ENCODE measurements around the gene SLAMF1.

Gene SLAMF1

DNA sequence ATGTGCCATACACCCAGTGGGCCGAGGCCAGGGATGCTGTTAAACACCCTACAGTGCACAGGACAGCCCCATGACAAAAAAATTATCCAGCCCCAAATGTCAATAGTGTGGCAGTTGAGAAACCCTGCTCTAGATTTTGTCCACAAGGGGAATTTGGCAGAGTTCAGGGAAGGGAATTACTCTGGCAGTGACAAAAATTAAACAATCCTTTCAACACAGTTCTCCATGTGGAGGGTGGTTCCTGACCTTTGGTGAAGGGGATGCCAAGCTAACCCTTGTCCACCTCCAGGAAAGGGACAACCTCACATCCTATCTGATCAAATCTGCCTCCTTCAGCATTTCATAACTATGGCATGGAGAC, 39.2 kb downstream of the SLAMF1 start:
- no peak overlapping the region for H3K4me3 ChIP-seq (ENCODE audit: low read depth, low read length)
- TF ChIP-seq, protein P1, sequence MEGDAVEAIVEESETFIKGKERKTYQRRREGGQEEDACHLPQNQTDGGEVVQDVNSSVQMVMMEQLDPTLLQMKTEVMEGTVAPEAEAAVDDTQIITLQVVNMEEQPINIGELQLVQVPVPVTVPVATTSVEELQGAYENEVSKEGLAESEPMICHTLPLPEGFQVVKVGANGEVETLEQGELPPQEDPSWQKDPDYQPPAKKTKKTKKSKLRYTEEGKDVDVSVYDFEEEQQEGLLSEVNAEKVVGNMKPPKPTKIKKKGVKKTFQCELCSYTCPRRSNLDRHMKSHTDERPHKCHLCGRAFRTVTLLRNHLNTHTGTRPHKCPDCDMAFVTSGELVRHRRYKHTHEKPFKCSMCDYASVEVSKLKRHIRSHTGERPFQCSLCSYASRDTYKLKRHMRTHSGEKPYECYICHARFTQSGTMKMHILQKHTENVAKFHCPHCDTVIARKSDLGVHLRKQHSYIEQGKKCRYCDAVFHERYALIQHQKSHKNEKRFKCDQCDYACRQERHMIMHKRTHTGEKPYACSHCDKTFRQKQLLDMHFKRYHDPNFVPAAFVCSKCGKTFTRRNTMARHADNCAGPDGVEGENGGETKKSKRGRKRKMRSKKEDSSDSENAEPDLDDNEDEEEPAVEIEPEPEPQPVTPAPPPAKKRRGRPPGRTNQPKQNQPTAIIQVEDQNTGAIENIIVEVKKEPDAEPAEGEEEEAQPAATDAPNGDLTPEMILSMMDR (IDR thresholded peaks at IDR 0.05; ENCODE audit: low read depth, low read length, missing control alignments), result no peak
- no peak for DNase-seq (ENCODE audit: low read depth)
- in situ Hi-C loops (cut with HindIII; ENCODE audit: low sequenced_read_pairs), result no loop called here

DNA sequence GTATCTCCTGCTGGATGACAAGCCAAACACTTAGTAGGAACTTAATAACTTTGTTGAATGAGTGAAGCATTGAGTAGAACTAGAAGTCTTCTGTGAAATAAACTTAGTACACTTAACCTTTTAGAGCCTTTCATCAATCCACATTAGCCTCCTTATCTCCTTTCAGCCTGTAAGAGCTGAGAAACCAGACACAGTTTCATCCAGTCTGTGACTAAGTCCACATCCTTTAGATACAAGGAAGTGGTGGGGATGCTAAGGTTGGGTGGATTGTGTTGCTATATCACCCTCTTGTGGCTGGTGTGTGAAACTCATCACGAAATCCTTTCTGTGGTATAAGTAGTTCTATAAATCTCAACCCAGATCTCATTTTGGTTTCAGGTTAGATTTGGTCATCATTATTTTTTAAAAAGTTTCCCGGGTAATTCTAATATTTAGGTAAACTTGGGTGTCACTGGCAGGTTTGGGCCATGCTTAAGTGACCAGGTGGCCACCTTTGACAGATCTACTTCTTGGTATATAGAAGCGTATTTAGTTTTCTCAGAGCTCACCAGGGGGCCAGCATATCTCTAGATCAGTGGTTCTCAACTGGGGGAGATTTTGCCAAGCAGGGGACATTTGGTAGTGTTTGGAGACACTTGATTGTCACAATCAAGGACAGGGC, 39.7 kb downstream of the SLAMF1 start:
- no peak overlapping the region for H3K4me3 ChIP-seq (ENCODE audit: low read depth, low read length)
- TF ChIP-seq, protein P1 (IDR thresholded peaks at IDR 0.05; ENCODE audit: low read depth, low read length, missing control alignments), result peak; percentile 75
- in situ Hi-C loops (cut with HindIII; ENCODE audit: low sequenced_read_pairs), result no loop called here
- DNase-seq (ENCODE audit: low read depth), result peak; percentile 63

DNA sequence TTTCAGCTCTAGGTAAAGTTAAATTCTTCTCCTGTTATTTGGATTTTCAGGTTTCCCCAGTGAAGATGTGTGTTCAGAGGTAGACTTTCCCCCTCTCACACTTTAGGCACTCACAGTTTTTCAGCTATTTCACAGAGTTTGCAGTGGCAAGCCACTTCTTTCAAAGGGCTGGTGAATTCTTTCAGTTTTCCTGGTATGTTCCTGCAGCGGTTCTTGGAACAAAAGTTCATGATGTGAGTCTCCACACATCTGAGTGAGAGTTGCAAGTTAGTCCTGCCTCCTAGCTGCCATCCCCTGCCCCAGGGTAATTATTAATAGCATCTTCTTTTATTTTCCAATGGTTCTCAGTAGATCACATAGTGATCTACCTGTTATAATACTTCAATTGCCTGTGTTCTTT, 40.2 kb downstream of the SLAMF1 start:
- TF ChIP-seq, protein P1 (IDR thresholded peaks at IDR 0.05; ENCODE audit: low read depth, low read length, missing control alignments), result no peak
- in situ Hi-C loops (cut with HindIII; ENCODE audit: low sequenced_read_pairs), result no loop called here
- no peak for DNase-seq (ENCODE audit: low read depth)
- H3K4me3 ChIP-seq (ENCODE audit: low read depth, low read length), result no peak overlapping the region

DNA sequence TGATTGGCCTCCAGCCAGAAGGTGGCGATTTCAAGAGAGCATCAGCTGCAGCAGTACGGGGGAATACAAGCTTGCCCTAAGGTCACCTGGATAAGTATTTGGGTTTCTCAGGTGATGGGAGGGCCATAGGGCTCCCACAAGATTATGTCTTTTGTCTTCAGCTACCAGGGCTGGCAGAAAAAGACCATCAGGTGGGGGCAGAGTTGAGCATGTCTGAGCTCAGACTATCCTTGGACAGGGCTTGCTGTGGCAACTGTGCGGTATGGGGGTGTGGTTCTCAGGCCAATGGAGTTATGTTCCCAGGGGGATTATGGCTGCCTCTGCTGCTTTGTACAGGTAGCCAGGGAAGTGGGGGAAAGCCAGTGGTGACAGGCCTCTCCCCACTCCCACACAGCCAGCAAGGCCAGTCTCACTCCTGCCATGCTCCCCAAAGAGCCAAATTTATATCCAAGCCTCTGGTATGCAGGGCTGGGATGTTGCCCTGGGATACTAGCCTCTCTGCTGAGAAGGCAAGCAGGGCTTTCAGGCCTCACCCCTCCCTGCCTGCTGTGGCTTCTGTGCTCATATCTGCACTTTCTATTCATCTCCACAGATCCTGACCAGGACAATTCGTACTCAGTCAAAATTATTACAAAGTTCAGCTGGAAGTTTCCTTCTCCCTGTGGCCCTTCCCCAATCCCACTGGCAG, 40.9 kb downstream of the SLAMF1 start:
- H3K4me3 ChIP-seq (ENCODE audit: low read depth, low read length), result no peak overlapping the region
- in situ Hi-C loops (cut with HindIII; ENCODE audit: low sequenced_read_pairs), result no loop called here
- DNase-seq (ENCODE audit: low read depth), result no peak
- TF ChIP-seq, protein P1 (IDR thresholded peaks at IDR 0.05; ENCODE audit: low read depth, low read length, missing control alignments), result no peak

DNA sequence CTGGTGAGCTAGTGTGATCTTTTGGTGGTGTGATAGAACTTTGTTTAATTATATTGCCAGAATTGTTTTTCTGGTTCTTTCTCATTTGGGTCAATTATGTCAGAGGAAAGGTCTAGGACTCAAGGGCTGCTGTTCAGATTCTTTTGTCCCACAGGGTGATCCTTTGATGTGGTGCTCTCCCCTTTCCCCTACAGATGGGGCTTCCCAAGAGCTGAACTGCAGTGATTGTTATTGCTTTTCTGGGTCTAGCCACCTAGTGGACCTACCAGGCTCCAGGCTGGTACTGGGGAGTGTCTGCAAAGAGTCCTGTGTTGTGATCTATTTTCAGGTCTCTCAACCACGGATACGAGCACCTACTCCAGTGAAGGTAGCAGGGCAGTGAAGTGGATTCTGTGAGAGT, 41.6 kb downstream of the SLAMF1 start:
- TF ChIP-seq, protein P1 (IDR thresholded peaks at IDR 0.05; ENCODE audit: low read depth, low read length, missing control alignments), result no peak
- no peak overlapping the region for H3K4me3 ChIP-seq (ENCODE audit: low read depth, low read length)
- DNase-seq (ENCODE audit: low read depth), result no peak
- in situ Hi-C loops (cut with HindIII; ENCODE audit: low sequenced_read_pairs), result no loop called here

DNA sequence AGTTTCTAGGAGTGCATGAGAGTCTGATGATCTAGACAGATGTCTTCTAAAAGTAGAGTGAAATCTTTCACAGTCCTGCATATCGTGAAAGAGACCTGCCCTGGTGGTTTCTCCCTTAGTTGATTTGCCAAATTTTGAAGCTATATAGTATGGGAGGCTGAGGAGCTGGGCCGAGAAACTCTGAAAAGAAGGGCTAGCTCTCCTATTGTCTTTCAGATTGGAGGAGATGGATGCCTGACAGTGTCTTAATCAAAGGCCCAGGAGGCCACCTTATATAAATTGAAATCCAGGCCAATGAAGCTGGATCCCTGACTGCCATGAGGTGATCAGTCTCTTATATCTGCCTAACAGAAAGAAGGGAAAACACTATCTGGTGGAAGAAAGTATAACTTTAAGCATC, 49.1 kb downstream of the SLAMF1 start:
- TF ChIP-seq, protein P1 (IDR thresholded peaks at IDR 0.05; ENCODE audit: low read depth, low read length, missing control alignments), result no peak
- in situ Hi-C loops (cut with HindIII; ENCODE audit: low sequenced_read_pairs), result no loop called here
- H3K4me3 ChIP-seq (ENCODE audit: low read depth, low read length), result no peak overlapping the region
- DNase-seq (ENCODE audit: low read depth), result no peak

Data from astrocyte of the cerebellum (primary cell).